ENCODE results near the gene HELZ. TPM values are rescaled to one million over a fixed set of nuclear protein-coding genes. Genes with fewer than 3 reads are reported as not detected.

The HELZ gene
- total RNA-seq, 1 experiment from 2014 or later, result 40.5 TPM

DNA sequence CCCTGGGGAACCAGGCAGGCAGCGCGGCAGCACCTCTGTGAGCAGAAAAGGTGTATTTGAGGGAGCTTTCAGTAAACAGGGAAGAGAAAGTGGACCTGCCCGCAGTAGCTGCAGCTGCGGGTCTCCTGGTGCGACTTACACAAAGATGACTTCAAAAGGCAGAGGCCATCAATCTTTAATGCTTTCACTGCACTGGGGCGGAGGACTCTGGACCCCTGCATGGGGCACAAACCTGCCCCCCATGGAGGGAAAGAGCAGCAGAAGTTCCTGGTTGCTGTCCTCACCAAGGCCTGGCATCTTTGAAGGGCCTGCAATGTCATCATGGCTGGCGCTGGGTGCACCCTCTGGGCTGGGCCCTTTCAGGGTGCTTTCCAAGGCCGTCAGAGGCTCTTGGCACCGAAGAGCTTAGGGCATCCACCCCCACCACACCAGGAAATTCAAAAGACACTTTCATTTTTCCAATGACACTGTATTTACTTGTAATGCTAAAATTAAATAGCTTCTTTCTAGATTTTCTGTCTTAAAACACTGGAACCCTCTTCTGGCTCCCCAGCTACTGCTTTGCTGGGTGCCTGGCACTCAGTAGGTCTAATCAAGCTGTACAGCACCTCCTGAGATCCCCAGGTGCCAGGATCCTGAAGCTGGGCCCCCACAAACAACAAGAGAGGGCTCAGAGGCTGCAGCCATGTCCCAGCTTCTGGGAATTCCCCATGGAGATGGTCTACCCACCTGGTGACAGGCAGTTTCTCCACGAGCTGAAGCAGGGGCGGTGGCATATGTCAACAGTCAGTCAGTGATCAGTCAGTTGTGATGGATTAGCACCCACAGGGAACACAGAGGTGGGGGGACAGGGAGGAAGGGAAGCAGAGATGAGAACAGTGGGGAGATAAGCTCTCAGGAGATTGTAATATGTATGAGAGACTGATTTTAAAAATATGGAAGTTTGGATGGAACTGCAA, 202.8 kb downstream of the HELZ start:
- H4K20me1 ChIP-seq (ENCODE audit: insufficient read depth), result no peaks in the 10 kb centered on the region
- intact Hi-C loops (cut with micrococcal nuclease), result no loop called here
- 0 out of 2 replicates have a peak, but pooled peaks cover 4% of the 10 kb centered on the region for H3K27me3 ChIP-seq (ENCODE audit: insufficient read depth, low read length)
- no peak overlapping the region for H3K4me3 ChIP-seq (replicated peaks in 1 of 2; ENCODE audit: low read depth in 1 of 2, low read length in 2 of 2)
- H3K9me3 ChIP-seq (ENCODE audit: control insufficient read depth in 1 of 2, insufficient read depth in 1 of 2, low read depth in 1 of 2, low read length in 2 of 2), result no peaks in the 10 kb centered on the region; a peak in 1 of 4 replicates
- BruUV-seq (replicated peaks), result no TSS peak
- H3K4me1 ChIP-seq (ENCODE audit: control insufficient read depth in 1 of 2, insufficient read depth in 2 of 2, low read length in 2 of 2), result no peaks in the 10 kb centered on the region
- DNase-seq (ENCODE audit: low read depth, low spot score) (no peak), ATAC-seq (no peak)
- POLR2A ChIA-PET, result no interaction called here
- no peak overlapping the region for H3K9ac ChIP-seq (ENCODE audit: low read length)
- CTCF ChIA-PET, result no interaction called here
- H2AFZ ChIP-seq (ENCODE audit: low read depth, low read length, poor library complexity, severe bottlenecking), result no peak overlapping the region
- no peak overlapping the region for H3K27ac ChIP-seq (ENCODE audit: low read depth, low read length)
- TF ChIP-seq, protein P1, sequence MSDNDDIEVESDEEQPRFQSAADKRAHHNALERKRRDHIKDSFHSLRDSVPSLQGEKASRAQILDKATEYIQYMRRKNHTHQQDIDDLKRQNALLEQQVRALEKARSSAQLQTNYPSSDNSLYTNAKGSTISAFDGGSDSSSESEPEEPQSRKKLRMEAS (IDR thresholded peaks at IDR 0.05), result no peak
- TF ChIP-seq POLR2A (IDR thresholded peaks at IDR 0.05; ENCODE audit: borderline replicate concordance, extremely low read depth, insufficient read depth, insufficient read length) (no peak), SP1 (IDR thresholded peaks at IDR 0.05; ENCODE audit: low read depth) (no peak), RAD21 (IDR thresholded peaks at IDR 0.05; ENCODE audit: low read depth) (no peak), EZH2phosphoT487 (IDR thresholded peaks at IDR 0.05; ENCODE audit: borderline replicate concordance) (no peak), YY1 (IDR thresholded peaks at IDR 0.05; ENCODE audit: extremely low read depth, insufficient replicate concordance, low read depth, low read length) (no peak), POLR2AphosphoS5 (IDR thresholded peaks at IDR 0.05; ENCODE audit: low read depth, low read length) (no peak), CBX3 (IDR thresholded peaks at IDR 0.05; ENCODE audit: low read depth) (no peak), ELF1 (IDR thresholded peaks at IDR 0.05; ENCODE audit: borderline replicate concordance, low read depth) (no peak), JUND (IDR thresholded peaks at IDR 0.05) (no peak), SRF (IDR thresholded peaks at IDR 0.05; ENCODE audit: low read depth) (no peak), EGR1 (IDR thresholded peaks at IDR 0.05; ENCODE audit: low read depth) (no peak), TCF7L2 (IDR thresholded peaks at IDR 0.05; ENCODE audit: borderline replicate concordance, extremely low read depth, insufficient read depth, insufficient read length) (no peak)
- TF ChIP-seq, protein P2, sequence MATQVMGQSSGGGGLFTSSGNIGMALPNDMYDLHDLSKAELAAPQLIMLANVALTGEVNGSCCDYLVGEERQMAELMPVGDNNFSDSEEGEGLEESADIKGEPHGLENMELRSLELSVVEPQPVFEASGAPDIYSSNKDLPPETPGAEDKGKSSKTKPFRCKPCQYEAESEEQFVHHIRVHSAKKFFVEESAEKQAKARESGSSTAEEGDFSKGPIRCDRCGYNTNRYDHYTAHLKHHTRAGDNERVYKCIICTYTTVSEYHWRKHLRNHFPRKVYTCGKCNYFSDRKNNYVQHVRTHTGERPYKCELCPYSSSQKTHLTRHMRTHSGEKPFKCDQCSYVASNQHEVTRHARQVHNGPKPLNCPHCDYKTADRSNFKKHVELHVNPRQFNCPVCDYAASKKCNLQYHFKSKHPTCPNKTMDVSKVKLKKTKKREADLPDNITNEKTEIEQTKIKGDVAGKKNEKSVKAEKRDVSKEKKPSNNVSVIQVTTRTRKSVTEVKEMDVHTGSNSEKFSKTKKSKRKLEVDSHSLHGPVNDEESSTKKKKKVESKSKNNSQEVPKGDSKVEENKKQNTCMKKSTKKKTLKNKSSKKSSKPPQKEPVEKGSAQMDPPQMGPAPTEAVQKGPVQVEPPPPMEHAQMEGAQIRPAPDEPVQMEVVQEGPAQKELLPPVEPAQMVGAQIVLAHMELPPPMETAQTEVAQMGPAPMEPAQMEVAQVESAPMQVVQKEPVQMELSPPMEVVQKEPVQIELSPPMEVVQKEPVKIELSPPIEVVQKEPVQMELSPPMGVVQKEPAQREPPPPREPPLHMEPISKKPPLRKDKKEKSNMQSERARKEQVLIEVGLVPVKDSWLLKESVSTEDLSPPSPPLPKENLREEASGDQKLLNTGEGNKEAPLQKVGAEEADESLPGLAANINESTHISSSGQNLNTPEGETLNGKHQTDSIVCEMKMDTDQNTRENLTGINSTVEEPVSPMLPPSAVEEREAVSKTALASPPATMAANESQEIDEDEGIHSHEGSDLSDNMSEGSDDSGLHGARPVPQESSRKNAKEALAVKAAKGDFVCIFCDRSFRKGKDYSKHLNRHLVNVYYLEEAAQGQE (IDR thresholded peaks at IDR 0.05; ENCODE audit: low read depth), result no peak
- no peaks in the 10 kb centered on the region for H3K36me3 ChIP-seq (ENCODE audit: control insufficient read depth in 1 of 2, insufficient read depth in 2 of 2, low read length in 2 of 2)
- RAD21 ChIA-PET (ENCODE audit: low non-redundant PET in 1 of 2, low total read pairs in 2 of 2, uncharacterized antibody in 2 of 2, unreplicated experiment in 2 of 2), result no interaction called here
- no peaks in the 10 kb centered on the region for H3K9me2 ChIP-seq (ENCODE audit: insufficient read depth)
- no peak overlapping the region for H3K4me2 ChIP-seq (ENCODE audit: low read length)
- no peaks in the 10 kb centered on the region for H3K79me2 ChIP-seq (ENCODE audit: insufficient read depth, low read length)
